GM12872 (cell line): Measurements from ENCODE around the gene BBS12.

ENCODE experiments used
- CTCF ChIP-seq: IDR thresholded peaks from 3 replicates; pipeline ENCODE4 v1.5.1; 2011; ENCODE audit warnings: low read depth, mild to moderate bottlenecking, low read length, moderate library complexity; ENCODE audit not compliant: insufficient read depth

The BBS12 gene

GRCh38 chr4:122732329-122733026, at the start of gene BBS12:
Gene BBS12 (plus strand): TSS chr4:122732704. CDS start chr4:122741893, 9,189 bp downstream.
- peak; percentile 56 for TF ChIP-seq CTCF

- TF ChIP-seq CTCF = no peak
Measured at GRCh38 chr4:122686691-122687090, 45.8 kb upstream of the BBS12 start.

- no peak for TF ChIP-seq CTCF
Measured at GRCh38 chr4:122687531-122688061, 44.9 kb upstream of the BBS12 start.

GRCh38 chr4:122688529-122689140, 43.9 kb upstream of the BBS12 start:
- TF ChIP-seq CTCF = no peak

GRCh38 chr4:122689972-122690371, 42.5 kb upstream of the BBS12 start:
- no peak for TF ChIP-seq CTCF

GRCh38 chr4:122691988-122692387, 40.5 kb upstream of the BBS12 start:
- TF ChIP-seq CTCF = no peak

- TF ChIP-seq CTCF = no peak
Measured at GRCh38 chr4:122692641-122693520, 39.6 kb upstream of the BBS12 start.
